AG09309 (cell line): Measurements from ENCODE around the gene RNF151.

ENCODE experiments used
- DNase-seq: peaks from one replicate; pipeline ENCODE4 v3.0.0-alpha.2; 2010; ENCODE audit warnings: low read depth
- H3K4me3 ChIP-seq: 2 replicates; pipeline ENCODE4 v1.5.1; 2011; ENCODE audit warnings: mild to moderate bottlenecking, low read depth, low read length, moderate library complexity; ENCODE audit not compliant: control insufficient read depth
- CTCF ChIP-seq: IDR thresholded peaks from 2 replicates; pipeline ENCODE4 v1.5.1; 2011; ENCODE audit warnings: mild to moderate bottlenecking, low read depth, low read length, inconsistent platforms; ENCODE audit not compliant: insufficient read depth, control insufficient read depth; ENCODE audit errors: missing control alignments

The RNF151 gene

DNA sequence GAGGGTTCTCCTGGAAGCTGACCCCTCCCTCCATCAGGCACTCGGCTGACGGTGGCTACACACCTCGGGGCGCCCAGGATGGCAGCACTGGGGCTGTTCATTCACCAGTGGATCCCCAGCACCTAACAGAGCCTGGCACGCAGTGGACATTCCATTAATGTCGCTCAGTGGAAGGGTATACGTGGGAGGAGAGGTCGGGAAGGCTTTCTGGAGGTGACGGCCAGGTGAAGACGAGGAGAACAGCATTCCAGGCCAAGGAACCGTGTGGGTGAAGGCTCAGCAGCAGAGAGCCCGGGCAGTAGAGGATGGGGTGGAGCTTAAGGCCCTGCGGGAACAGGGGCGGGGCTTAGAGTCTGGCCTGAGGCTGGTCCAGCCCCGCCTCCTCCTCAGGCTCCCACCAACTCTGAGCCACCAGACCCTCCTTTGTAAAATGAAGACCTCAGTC is 45.9 kb upstream of the RNF151 start:
- DNase-seq = no peak
- TF ChIP-seq CTCF = no peak
- no peak overlapping the region for H3K4me3 ChIP-seq

- DNase-seq = no peak
- no peak overlapping the region for H3K4me3 ChIP-seq
- no peak for TF ChIP-seq CTCF
Measured at GRCh38 chr16:1922357-1922756, 44.3 kb upstream of the RNF151 start.

DNA sequence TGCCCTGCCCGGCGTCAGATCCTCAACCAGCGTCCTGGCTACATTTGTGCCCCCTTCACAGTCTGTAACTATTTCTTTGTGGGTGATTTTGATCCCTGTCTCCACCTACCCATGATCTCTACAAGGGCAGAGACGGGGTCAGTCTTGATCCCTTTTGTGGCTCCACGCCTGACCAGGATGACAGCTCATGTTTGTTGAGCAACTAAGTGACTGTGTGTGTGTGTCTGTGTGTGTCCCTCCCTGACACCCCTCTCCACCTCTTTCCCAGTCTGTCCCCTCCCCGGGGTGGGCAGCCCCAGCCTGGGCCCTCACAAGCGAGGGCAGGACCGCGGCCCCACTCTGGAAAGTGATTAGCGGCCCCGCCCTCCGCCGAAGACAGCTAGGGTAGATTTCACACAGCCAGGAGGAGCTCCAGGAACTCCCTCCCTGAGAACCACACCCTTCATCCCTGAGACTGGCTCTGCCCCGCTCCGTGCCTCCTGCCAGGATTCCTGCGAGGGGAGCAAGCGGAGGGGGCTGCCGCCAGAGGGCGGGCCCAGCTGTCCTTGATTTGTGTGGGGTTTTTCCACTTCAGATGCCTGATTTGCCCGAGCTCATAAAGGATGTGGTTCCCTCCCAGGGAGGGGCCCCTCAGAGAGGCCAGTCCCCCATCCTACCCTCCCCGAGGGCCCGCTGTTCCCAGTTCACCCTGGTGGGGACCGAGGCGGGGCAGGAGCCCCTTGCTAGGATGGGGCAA is 43.2 kb upstream of the RNF151 start:
- DNase-seq = no peak
- TF ChIP-seq CTCF = peak; percentile 14
- no peak overlapping the region for H3K4me3 ChIP-seq

DNA sequence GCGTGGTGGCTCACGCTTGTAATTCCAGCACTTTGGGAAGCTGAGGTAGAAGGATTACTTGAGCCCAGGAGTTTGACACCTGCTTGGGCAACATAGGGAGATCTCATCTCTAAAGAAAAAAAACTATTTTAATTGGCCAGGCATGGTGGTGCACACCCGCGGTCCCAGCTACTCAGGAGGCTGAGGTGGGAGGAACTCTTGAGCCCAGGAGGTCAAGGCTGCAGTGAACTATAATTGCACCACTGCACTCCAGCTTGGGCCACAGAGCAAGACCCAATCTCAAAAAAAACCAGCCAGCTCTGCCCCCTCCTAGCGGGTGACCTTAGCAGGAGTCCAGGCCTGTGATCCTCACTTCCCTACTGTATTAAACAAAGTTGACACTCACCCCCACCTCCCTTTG is 42.6 kb upstream of the RNF151 start:
- no peak overlapping the region for H3K4me3 ChIP-seq
- no peak for TF ChIP-seq CTCF
- DNase-seq = no peak

DNA sequence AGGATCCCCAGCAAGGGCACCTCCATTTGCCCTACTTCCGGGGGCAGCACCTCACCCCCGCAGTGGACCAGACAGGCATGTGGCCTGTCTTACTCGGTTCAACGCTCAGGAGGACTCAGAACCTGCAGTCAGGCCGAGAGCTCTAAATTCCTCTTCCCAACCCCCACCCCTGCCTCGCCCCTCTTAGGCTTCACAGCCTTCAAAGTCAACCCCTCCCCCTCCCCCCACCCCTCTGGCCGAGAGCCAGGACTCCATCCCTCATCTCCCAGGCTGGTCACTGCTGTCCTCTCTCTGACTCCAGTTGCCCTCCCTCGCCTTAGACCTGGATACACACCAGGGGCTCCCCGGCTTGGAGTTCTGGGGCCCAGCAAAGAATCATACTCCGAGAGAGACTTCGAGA is 40.4 kb upstream of the RNF151 start:
- no peak overlapping the region for H3K4me3 ChIP-seq
- DNase-seq = no peak
- TF ChIP-seq CTCF = no peak

DNA sequence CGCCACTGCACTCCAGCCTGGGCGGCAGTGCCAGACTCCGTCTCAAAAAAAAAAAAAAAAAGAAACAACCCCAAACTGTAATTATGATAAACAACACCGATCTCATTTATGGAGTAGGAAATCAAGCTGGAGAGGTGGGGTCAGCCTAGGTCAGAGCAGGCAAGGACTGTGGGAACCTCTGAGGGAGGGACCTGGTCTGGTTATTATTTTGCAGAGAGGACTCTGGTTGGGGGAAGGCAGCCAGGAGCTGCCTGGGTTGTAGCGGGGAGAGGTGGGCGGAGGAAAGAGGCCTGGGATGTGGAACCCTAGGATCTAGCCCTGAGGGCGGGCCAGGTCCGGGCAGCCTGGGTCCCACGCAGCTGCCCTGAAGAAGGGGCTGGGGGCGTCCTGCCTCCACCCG is 37.6 kb upstream of the RNF151 start:
- DNase-seq = no peak
- no peak for TF ChIP-seq CTCF
- H3K4me3 ChIP-seq = peak overlapping the region; percentile 50
